ENCODE results near the gene LMNTD2. TPM values are rescaled to one million over a fixed set of nuclear protein-coding genes. Genes with fewer than 3 reads are reported as not detected.

LMNTD2 gene
- total and polyA plus RNA-seq, 2 of the 13 experiments (the other 11 are each of a cell fraction or from before 2014, with no cell fraction given), result 1.1 to 3.1 TPM

- no peak overlapping the region for H2AFZ ChIP-seq (ENCODE audit: low read length)
- no peaks in the 10 kb centered on the region for H3K9me3 ChIP-seq (ENCODE audit: low read length)
- in situ Hi-C loops (cut with HindIII; ENCODE audit: extremely low pct_ligation_motif_present, low pct_unique_long_range_greater_than_20kb) (loop anchor here (10.0 kb wide), 1 partner anchor 71 kb away; the partner anchor contains the start of genes CDHR5 and SCT), intact Hi-C loops (cut with micrococcal nuclease; ENCODE audit: unreplicated experiment) (loop anchor here (10.0 kb wide), 1 partner anchor 61 kb away; the partner anchor contains the start of gene IRF7)
- peak overlapping the region; percentile 17; the same call in 1 of the 2 replicates for H3K9ac ChIP-seq (ENCODE audit: insufficient read depth, low read depth, low read length)
- WGBS (ENCODE audit: low lambda C conversion rate), result 0% methylated on average over 3 of the region's 11 CpGs
- H3K79me2 ChIP-seq (ENCODE audit: insufficient read depth, low read length), result no peaks in the 10 kb centered on the region
- H3K4me1 ChIP-seq (ENCODE audit: insufficient read depth, low read length), result peaks cover 71% of the 10 kb centered on the region
- ChIA-PET CTCF (ENCODE audit: low intra/inter-chr PET ratio, low total read pairs) (no interaction called here), POLR2A (interaction anchor here (0.6 to 1.4 kb wide), 7 partner anchors 9 to 101 kb away, joined by 3 to 5 read pairs (median 4); partner anchors contain the start of gene HRAS)
- H3K27me3 ChIP-seq (ENCODE audit: control insufficient read depth in 1 of 2, insufficient read depth in 2 of 2, low read length in 2 of 2), result peaks cover 11 to 23% of the 10 kb centered on the region in 2 experiments; a peak in 4 of 5 replicates
- FAIRE-seq (no peak), ATAC-seq (peak; percentile 15), DNase-seq (ENCODE audit: low spot score) (no peak)
- peak overlapping the region in 2 of 3 experiments; percentile 47 to 71; a peak in 3 of 6 replicates for H3K4me3 ChIP-seq (replicated peaks in 1 of 3; ENCODE audit: insufficient read depth in 1 of 3, low read depth in 2 of 3, low read length in 3 of 3)
- no peak overlapping the region for H3K27ac ChIP-seq (ENCODE audit: extremely low read length, insufficient read depth, low read length)
- no peaks in the 10 kb centered on the region for H3K36me3 ChIP-seq (replicated peaks in 1 of 2; ENCODE audit: control insufficient read depth in 1 of 2, insufficient read depth in 2 of 2, low read length in 2 of 2)
- TF ChIP-seq ZBTB21 (CRISPR knock-in tag; IDR thresholded peaks at IDR 0.05) (no peak), TARDBP (CRISPR knock-in tag; IDR thresholded peaks at IDR 0.05) (no peak), ZNF276 (CRISPR knock-in tag; IDR thresholded peaks at IDR 0.05; ENCODE audit: low read depth) (0 out of 2 replicates have a peak, but pooled peaks have one; percentile 38), ZZZ3 (CRISPR knock-in tag; IDR thresholded peaks at IDR 0.05; ENCODE audit: borderline replicate concordance) (0 out of 2 replicates have a peak, but pooled peaks have one; percentile 22), TGIF2 (CRISPR knock-in tag; IDR thresholded peaks at IDR 0.05) (no peak), ZNF746 (CRISPR knock-in tag; IDR thresholded peaks at IDR 0.05) (no peak), MAX (IDR thresholded peaks at IDR 0.05) (0 out of 2 replicates have a peak, but pooled peaks have one; percentile 40), ZFX (CRISPR knock-in tag; IDR thresholded peaks at IDR 0.05; ENCODE audit: low read depth) (0 out of 2 replicates have a peak, but pooled peaks have one; percentile 17), HNRNPLL (IDR thresholded peaks at IDR 0.05; ENCODE audit: low read depth, low read length, poor library complexity, severe bottlenecking) (no peak), ZNF383 (CRISPR knock-in tag; IDR thresholded peaks at IDR 0.05; ENCODE audit: borderline replicate concordance) (no peak), ZNF362 (CRISPR knock-in tag; IDR thresholded peaks at IDR 0.05; ENCODE audit: borderline replicate concordance) (0 out of 2 replicates have a peak, but pooled peaks have one; percentile 39), GMEB2 (CRISPR knock-in tag; IDR thresholded peaks at IDR 0.05; ENCODE audit: low read depth) (no peak), ZNF136 (CRISPR knock-in tag; IDR thresholded peaks at IDR 0.05; ENCODE audit: low read depth) (no peak), KLF6 (CRISPR knock-in tag; IDR thresholded peaks at IDR 0.05) (no peak)
- H4K20me1 ChIP-seq (ENCODE audit: insufficient read depth, low read length), result no peaks in the 10 kb centered on the region
- H3K4me2 ChIP-seq (ENCODE audit: low read depth, low read length), result peak overlapping the region; percentile 86
- no TSS peak for BruUV-seq (replicated peaks)
Measured at GRCh38 chr11:553988-554340, 6.6 kb downstream of the LMNTD2 start.

All from HepG2 (cell line).